Hepatocyte (in vitro differentiated cells): ENCODE results near the gene GOLGA8K. TPM values are rescaled to one million over a fixed set of nuclear protein-coding genes. Genes with fewer than 3 reads are reported as not detected.
"Not testable (repeated sequence)": the region's sequence is repeated elsewhere in the genome, so short reads cannot be mapped to it uniquely, and the experiment has no call there.

Experiments
- DNase-seq: peaks from one replicate; pipeline ENCODE4 v3.0.0-alpha.2; 2016; ENCODE audit warnings: low spot score
- H2AFZ ChIP-seq: fragments of 200-600 bp; sonication (generic); 2 replicates; pipeline ENCODE4 v1.6.0; 2016; ENCODE audit warnings: antibody characterized with exemption, mild to moderate bottlenecking
- H3K27ac ChIP-seq: fragments of 200-600 bp; sonication (generic); 2 replicates; pipeline ENCODE4 v1.5.1; 2016; ENCODE audit warnings: mild to moderate bottlenecking
- H3K27me3 ChIP-seq: fragments of 200-600 bp; sonication (generic); 2 replicates; pipeline ENCODE4 v1.6.1; 2016
- H3K36me3 ChIP-seq: fragments of 200-600 bp; sonication (generic); replicated peaks from 2 replicates; pipeline ENCODE4 v1.5.1; 2016; ENCODE audit warnings: low read depth; ENCODE audit not compliant: insufficient read depth
- H3K4me1 ChIP-seq: fragments of 200-600 bp; sonication (generic); 2 replicates; pipeline ENCODE4 v1.5.1; 2016; ENCODE audit warnings: mild to moderate bottlenecking, moderate library complexity; ENCODE audit not compliant: insufficient read depth
- H3K4me2 ChIP-seq: fragments of 200-600 bp; sonication (generic); 2 replicates; pipeline ENCODE4 v1.6.0; 2016
- H3K4me3 ChIP-seq: fragments of 200-600 bp; sonication (generic); 2 replicates; pipeline ENCODE4 v1.5.1; 2016; ENCODE audit warnings: mild to moderate bottlenecking
- H3K79me2 ChIP-seq: fragments of 200-600 bp; sonication (generic); 2 replicates; pipeline ENCODE4 v1.6.0; 2017; ENCODE audit warnings: mild to moderate bottlenecking
- H3K9me2 ChIP-seq: fragments of 200-600 bp; sonication (generic); replicated peaks from 2 replicates; pipeline ENCODE4 v1.6.0; 2017; ENCODE audit warnings: mild to moderate bottlenecking; ENCODE audit not compliant: insufficient read depth
- H3K9me3 ChIP-seq: fragments of 200-600 bp; sonication (generic); 2 replicates; pipeline ENCODE4 v1.5.1; 2016; ENCODE audit warnings: low read depth, mild to moderate bottlenecking
- H4K20me1 ChIP-seq: fragments of 200-600 bp; sonication (generic); 2 replicates; pipeline ENCODE4 v1.6.0; 2016; ENCODE audit warnings: mild to moderate bottlenecking; ENCODE audit not compliant: insufficient read depth, poor library complexity, severe bottlenecking
- WGBS: methylation state at CpG from one replicate; pipeline ENCODE4 v1.1.6; 2016; ENCODE audit warnings: low lambda C conversion rate; ENCODE audit errors: missing lambda C conversion rate; 5-methylcytosine and 5-hydroxymethylcytosine counted together
- polyA plus RNA-seq: library from polyadenylated mRNA; unstranded; fragments of >200 nt; fragmentation: Nextera tagmentation; extraction: Ambion mirVana; gene quantifications from 2 replicates; pipeline ENCODE4 v1.2.1, GENCODE V29; 2016
- total RNA-seq: library from RNA; depleted of rRNA; stranded (reverse); fragments of >200 nt; gene quantifications from 2 replicates; pipeline ENCODE4 v1.2.3, GENCODE V29; 2014

GOLGA8K gene
- total and polyA plus RNA-seq, 2 experiments from 2014 or later = not detected

GRCh38 chr15:32370526-32370925 is 32.6 kb downstream of the GOLGA8K start:
- not testable (repeated sequence) for H3K9me3 ChIP-seq, H3K9me2 ChIP-seq, H3K79me2 ChIP-seq, H3K36me3 ChIP-seq, H3K4me1 ChIP-seq, H3K27me3 ChIP-seq, H3K27ac ChIP-seq, H2AFZ ChIP-seq, H3K4me3 ChIP-seq, H4K20me1 ChIP-seq, DNase-seq, H3K4me2 ChIP-seq
- no CpG with 5 or more reads among the region's 9 CpGs for WGBS

- not testable (repeated sequence) for H3K27me3 ChIP-seq, H3K36me3 ChIP-seq, H3K4me2 ChIP-seq, H3K9me3 ChIP-seq, H4K20me1 ChIP-seq, H3K79me2 ChIP-seq, DNase-seq, H2AFZ ChIP-seq, H3K9me2 ChIP-seq, H3K27ac ChIP-seq, H3K4me1 ChIP-seq, H3K4me3 ChIP-seq
- no CpG with 5 or more reads among the region's 2 CpGs for WGBS
These were observed 33.0 kb downstream of the GOLGA8K start for GRCh38 chr15:32370064-32370463.

- not testable (repeated sequence) for H3K4me2 ChIP-seq, H3K4me3 ChIP-seq, H3K27me3 ChIP-seq, H3K27ac ChIP-seq, H3K9me3 ChIP-seq, H4K20me1 ChIP-seq, H3K4me1 ChIP-seq, H2AFZ ChIP-seq, DNase-seq, H3K36me3 ChIP-seq, H3K9me2 ChIP-seq, H3K79me2 ChIP-seq
- no CpG with 5 or more reads among the region's 7 CpGs for WGBS
These were observed 36.6 kb downstream of the GOLGA8K start for GRCh38 chr15:32366492-32366891.

DNA sequence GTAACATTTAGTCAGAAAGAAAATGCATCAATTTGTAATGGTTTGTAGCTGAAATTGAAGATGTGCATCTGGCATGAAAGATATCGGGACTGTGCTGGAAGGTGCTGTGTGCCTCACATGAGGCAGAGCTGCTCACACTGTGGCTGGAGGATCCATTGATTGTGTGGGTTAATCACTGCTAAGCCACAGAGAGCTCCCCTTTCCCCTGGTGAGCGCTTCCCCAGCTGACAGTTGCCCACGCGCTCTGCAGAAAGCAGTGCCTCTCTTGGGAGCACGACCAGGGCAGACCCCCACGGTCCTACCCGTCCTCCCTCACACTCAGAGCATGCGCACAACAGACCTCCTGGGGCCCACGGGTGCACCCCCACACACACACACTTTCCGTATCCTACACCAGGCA is 37.1 kb downstream of the GOLGA8K start:
- H3K27me3 ChIP-seq, H3K9me2 ChIP-seq, H3K4me1 ChIP-seq, DNase-seq, H2AFZ ChIP-seq, H4K20me1 ChIP-seq, H3K27ac ChIP-seq, H3K9me3 ChIP-seq, H3K4me2 ChIP-seq, H3K4me3 ChIP-seq, H3K36me3 ChIP-seq, H3K79me2 ChIP-seq: not testable (repeated sequence)
- WGBS = no CpG with 5 or more reads among the region's 10 CpGs

- H2AFZ ChIP-seq, H3K27me3 ChIP-seq, H3K79me2 ChIP-seq, H3K9me3 ChIP-seq, H3K36me3 ChIP-seq, DNase-seq, H3K27ac ChIP-seq, H4K20me1 ChIP-seq, H3K4me2 ChIP-seq, H3K9me2 ChIP-seq, H3K4me3 ChIP-seq, H3K4me1 ChIP-seq: not testable (repeated sequence)
- WGBS = no CpG with 5 or more reads among the region's 16 CpGs
These were observed 38.1 kb downstream of the GOLGA8K start for GRCh38 chr15:32364944-32365343.

GRCh38 chr15:32363449-32363848 is 39.6 kb downstream of the GOLGA8K start:
- H3K27me3 ChIP-seq, H3K9me3 ChIP-seq, H3K4me3 ChIP-seq, H3K9me2 ChIP-seq, DNase-seq, H4K20me1 ChIP-seq, H3K4me1 ChIP-seq, H2AFZ ChIP-seq, H3K79me2 ChIP-seq, H3K27ac ChIP-seq, H3K4me2 ChIP-seq, H3K36me3 ChIP-seq: not testable (repeated sequence)
- 85% methylated on average over 5 of the region's 8 CpGs for WGBS

- not testable (repeated sequence) for H3K4me2 ChIP-seq, H3K27ac ChIP-seq, H2AFZ ChIP-seq, H4K20me1 ChIP-seq, H3K36me3 ChIP-seq, H3K27me3 ChIP-seq, H3K4me3 ChIP-seq, H3K9me2 ChIP-seq, DNase-seq, H3K4me1 ChIP-seq, H3K79me2 ChIP-seq, H3K9me3 ChIP-seq
- whole genome bisulfite sequencing = 81% methylated on average over 4 of the region's 4 CpGs
These were observed 41.4 kb downstream of the GOLGA8K start for GRCh38 chr15:32361662-32362061.

- H3K36me3 ChIP-seq, H3K79me2 ChIP-seq, H3K4me3 ChIP-seq, H3K4me1 ChIP-seq, H2AFZ ChIP-seq, H3K9me3 ChIP-seq, H3K27me3 ChIP-seq, H4K20me1 ChIP-seq, H3K27ac ChIP-seq, H3K4me2 ChIP-seq, DNase-seq, H3K9me2 ChIP-seq: not testable (repeated sequence)
- WGBS = no CpG with 5 or more reads among the region's 1 CpG
These were observed 44.6 kb downstream of the GOLGA8K start for GRCh38 chr15:32358462-32358861.

GRCh38 chr15:32356909-32357308 is 46.2 kb downstream of the GOLGA8K start:
- not testable (repeated sequence) for H3K4me2 ChIP-seq, H3K79me2 ChIP-seq, H3K9me2 ChIP-seq, H3K36me3 ChIP-seq, H3K27me3 ChIP-seq, H3K9me3 ChIP-seq, H3K4me3 ChIP-seq, DNase-seq, H3K4me1 ChIP-seq, H3K27ac ChIP-seq, H2AFZ ChIP-seq, H4K20me1 ChIP-seq
